GM10847 (cell line): Measurements from ENCODE around the gene TANC1.

Experiments
- POLR2A ChIP-seq: IDR thresholded peaks from 2 replicates; pipeline ENCODE4 v1.6.1; 2011; ENCODE audit not compliant: insufficient read length; ENCODE audit errors: extremely low read depth

The TANC1 gene

GRCh38 chr2:159229476-159230144, 261.2 kb downstream of the TANC1 start:
- no peak for TF ChIP-seq POLR2A

GRCh38 chr2:159230145-159230877, 261.9 kb downstream of the TANC1 start:
- no peak for TF ChIP-seq POLR2A

- no peak for TF ChIP-seq POLR2A
Observed at GRCh38 chr2:159232456-159233170, 264.2 kb downstream of the TANC1 start.

- no peak for TF ChIP-seq POLR2A
Observed at GRCh38 chr2:159234868-159235267, 266.4 kb downstream of the TANC1 start.

GRCh38 chr2:159243529-159243928, 275.1 kb downstream of the TANC1 start:
- TF ChIP-seq POLR2A: no peak

GRCh38 chr2:159246325-159246988, 278.0 kb downstream of the TANC1 start:
- TF ChIP-seq POLR2A: no peak

GRCh38 chr2:159249990-159250715, 281.7 kb downstream of the TANC1 start:
- TF ChIP-seq POLR2A: no peak

- TF ChIP-seq POLR2A: no peak
Observed at GRCh38 chr2:159251296-159252173, 283.1 kb downstream of the TANC1 start.

- no peak for TF ChIP-seq POLR2A
Observed at GRCh38 chr2:159252905-159253304, 284.5 kb downstream of the TANC1 start.

GRCh38 chr2:159256159-159256558, 287.7 kb downstream of the TANC1 start:
- TF ChIP-seq POLR2A: no peak

GRCh38 chr2:159262226-159262625, 293.8 kb downstream of the TANC1 start:
- no peak for TF ChIP-seq POLR2A

GRCh38 chr2:159262904-159263303, 294.5 kb downstream of the TANC1 start:
- TF ChIP-seq POLR2A: no peak

- no peak for TF ChIP-seq POLR2A
Observed at GRCh38 chr2:159265171-159265576, 296.7 kb downstream of the TANC1 start.

- no peak for TF ChIP-seq POLR2A
Observed at GRCh38 chr2:159266554-159266953, 298.1 kb downstream of the TANC1 start.

GRCh38 chr2:159267921-159268320, 299.5 kb downstream of the TANC1 start:
- TF ChIP-seq POLR2A: no peak
